GM12892 (cell line): ENCODE data around the gene PCDHAC2.

Source experiments
- POLR2A ChIP-seq: IDR thresholded peaks from 2 replicates; pipeline ENCODE4 v1.6.1; 2011; ENCODE audit warnings: low read depth, low read length, control low read depth
- POLR2AphosphoS5 ChIP-seq: IDR thresholded peaks from 2 replicates; pipeline ENCODE4 v1.6.1; 2011; ENCODE audit warnings: low read depth, low read length, control low read depth
- TAF1 ChIP-seq: IDR thresholded peaks from 2 replicates; pipeline ENCODE4 v1.6.1; 2011; ENCODE audit warnings: low read depth, mild to moderate bottlenecking, control low read depth, low read length, borderline replicate concordance

DNA sequence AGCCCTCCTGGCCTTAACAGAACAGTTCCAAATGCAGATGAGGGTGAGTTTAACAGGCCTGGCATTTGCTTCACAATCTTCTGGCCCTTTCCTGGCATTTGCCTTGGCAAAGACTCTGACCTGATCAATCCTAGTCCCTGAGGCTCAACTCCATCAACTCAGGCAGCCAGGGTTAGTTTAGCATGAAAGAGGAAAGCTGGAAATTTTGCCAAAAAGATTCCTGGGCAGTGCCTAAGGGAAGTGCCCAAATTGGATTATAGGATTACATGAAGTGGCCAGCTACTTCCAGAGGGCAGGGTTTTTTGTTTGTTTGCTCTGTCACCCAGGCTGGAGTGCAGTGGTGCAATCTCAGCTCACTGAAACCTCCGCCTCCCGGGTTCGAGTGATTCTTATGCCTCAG lies 36.8 kb downstream of the PCDHAC2 start:
- TF ChIP-seq POLR2A (no peak), TAF1 (no peak), POLR2AphosphoS5 (no peak)
